Measurements from ENCODE around the gene GATD1. TPM values are rescaled to one million over a fixed set of nuclear protein-coding genes. Genes with fewer than 3 reads are reported as not detected.

Gene GATD1, protein sequence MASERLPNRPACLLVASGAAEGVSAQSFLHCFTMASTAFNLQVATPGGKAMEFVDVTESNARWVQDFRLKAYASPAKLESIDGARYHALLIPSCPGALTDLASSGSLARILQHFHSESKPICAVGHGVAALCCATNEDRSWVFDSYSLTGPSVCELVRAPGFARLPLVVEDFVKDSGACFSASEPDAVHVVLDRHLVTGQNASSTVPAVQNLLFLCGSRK
- total RNA-seq (2022; extraction: Qiagen RNA extraction; ENCODE audit: low read depth): 37.5 to 49.3 TPM (median 45.9 TPM) in 5 replicates

DNA sequence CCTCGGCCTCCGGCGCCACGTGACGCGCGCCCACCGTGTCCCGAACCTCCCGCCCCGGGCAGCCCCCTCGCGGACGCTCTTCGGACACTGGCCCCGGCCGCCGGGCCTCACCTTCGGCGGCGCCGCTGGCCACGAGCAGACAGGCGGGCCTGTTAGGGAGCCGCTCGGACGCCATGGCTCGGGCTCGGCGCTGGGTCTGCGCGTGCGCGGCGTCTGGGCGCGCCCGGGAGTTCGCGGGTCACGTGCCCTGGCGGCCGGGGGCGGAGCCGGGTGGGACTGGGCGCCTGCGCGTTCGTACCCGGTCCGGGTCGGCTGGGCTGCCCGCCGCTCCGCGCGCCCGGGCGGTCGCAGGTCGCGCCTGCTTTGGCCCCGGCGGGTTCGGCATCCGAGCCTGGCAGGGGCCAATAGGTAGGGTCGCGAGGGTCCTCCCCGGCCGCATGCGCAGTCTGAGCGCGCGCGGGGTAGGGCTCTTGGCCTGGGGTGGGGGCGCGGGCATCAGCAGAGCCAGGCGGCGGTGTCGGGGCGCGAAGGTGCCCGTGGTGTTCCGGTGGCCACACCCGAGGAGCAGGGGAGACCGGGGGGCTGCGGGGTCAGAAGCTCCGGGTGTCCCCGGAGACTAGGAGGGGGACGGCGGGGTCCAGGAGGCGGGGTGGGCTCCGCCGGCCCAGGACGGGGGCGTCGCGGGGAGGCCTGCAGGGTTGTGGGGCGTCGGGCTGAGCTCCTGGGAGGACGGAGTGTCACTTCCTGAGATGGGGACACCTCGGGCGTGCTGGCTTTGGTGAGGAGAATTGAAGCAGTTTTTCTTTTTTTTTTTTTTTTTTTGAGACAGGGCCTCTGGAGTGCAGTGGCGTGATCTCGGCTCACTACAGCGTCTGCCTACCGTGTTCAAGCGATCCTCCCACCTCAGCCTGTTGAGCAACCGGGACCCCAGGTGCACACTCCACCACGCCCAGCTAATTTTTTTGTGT lies at the start of gene GATD1:
GATD1 (minus strand) TSS at position 200 of the 968 bp plus-strand sequence; CDS start at position 175, 25 bp downstream.

DNA sequence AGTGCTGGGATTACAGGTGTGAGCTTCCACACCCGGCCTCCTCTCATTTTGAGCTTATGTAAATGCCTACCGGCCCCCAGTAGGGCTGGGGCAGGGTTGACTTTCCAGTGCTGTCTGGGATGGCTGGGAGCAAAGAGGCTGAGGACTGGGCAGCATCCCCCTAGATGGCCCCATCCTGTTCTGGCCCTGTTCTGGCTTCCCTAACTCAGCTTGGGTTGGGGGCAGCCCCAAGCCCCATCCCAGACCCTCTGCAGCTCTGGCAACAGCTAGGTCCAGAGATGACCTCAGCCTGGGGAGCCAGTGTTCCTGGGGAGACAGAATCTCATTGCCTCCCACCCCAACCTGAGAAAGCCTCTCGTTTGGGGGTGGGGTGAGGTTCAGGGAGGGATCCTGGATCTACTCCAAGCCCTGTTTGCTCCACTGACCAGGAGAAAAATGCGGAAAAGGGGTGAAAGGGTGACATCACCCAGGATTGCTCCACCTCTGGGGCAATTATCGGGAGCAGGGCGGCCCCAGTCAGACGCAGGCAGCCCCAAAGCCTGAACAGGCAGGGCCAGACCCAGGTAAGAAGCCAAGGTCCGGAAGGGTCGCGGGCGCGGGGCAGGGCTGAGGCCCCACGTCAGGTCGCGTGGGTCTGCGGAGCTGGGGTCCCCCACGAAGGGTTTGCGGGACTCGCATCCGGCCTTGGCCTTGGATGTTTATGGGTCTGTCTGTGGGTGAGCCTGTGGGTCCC lies 41.3 kb upstream of the GATD1 start, which contains the start of gene PNPLA2:
PNPLA2 (plus strand) TSS at position 519 of the 733 bp plus-strand sequence. CDS start 805 bp downstream, outside the sequence.

DNA sequence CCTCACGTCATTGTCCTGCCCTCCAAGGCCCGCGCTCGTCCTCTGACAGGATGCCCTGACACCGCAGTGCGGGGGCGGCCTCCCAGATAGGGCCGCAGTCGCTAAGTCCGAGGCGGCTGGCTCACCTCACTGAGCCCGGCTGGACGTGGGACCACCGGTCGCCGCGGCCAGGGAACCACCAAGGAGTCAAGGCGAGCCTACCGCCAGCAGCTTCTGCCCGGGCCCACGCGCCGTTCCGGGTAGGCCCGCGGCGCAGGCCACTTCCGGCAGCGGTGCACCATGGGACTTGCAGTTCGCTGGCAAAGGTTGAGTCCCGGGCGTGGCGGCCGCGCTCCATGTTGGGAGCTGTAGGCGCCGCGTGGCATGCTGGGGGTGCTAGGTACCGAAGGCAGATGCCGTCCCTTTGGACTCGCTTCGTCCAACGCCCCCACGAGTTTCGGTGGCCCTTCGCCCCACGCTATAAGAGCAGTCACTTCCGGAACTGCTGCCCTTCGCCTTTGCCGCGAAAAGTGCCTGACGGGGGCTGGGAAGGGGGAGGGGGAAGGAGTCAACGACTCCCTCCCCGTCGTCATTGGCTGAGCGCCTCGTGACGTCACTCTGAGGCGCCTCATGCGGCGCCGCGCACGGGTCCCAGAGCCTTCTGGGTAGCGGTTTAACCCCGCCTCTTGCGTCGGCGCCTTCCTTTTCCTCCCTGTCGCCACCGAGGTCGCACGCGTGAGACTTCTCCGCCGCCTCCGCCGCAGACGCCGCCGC lies 32.2 kb upstream of the GATD1 start, which contains the start of gene RPLP2:
RPLP2 (plus strand) TSS at position 681 of the 753 bp plus-strand sequence. CDS start 268 bp downstream, outside the sequence.

DNA sequence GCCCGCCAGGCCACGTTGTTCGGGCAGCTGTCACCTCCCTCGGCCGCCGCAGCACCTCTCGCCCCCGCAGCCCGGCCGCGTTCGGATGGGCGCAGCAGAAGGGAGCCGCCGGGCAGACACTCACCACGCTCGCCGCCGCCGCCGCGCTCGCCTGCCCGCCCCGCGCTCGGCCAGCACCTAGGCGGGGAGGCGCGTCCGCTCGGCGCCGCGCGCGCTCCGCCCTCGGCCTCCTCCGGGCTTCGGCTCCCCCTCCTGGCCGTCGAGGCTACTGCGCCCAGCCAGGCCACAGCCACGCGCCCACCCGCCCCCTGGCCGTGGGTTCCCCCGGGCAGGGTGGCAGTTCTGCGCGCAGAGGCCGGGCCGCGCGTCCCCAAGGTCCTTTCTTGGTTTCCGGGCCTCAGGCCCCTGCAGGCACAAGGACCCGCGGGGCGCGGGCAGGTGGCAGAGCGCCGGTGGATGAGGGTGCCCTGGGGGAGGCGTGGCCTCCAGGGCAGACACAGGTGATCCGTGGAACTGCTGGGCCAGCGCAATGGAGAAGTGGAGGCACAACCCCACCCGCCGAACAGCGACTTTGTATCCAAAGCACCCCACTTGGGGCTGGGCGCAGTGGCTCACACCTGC lies 20.9 kb upstream of the GATD1 start, which contains the start of gene SLC25A22:
SLC25A22 (minus strand) TSS at position 189 of the 621 bp plus-strand sequence. CDS start 3,275 bp downstream, outside the sequence.

DNA sequence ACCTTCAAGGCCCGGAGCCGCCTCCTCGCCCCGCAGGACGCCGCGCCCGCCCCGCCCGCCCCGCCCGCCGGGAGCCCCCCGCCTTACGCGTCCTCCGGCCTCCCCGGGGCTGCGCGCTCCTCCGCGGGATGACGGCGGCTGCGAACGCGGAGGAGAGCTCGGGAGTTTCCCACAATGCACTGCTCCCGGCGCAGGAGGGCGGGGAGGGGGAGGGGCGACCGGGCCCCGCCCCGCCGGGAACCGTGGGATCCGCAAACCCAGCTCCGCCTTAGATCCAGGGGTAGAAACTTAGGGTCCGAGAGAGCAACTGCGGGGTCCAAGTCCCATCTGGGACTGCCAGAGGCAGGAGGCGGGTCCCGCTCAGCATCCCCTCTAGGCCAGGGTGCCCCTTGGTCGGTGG lies 12.7 kb upstream of the GATD1 start, which contains the start of gene CEND1:
CEND1 (minus strand) TSS at position 148 of the 400 bp plus-strand sequence. CDS start 1,514 bp downstream, outside the sequence.

DNA sequence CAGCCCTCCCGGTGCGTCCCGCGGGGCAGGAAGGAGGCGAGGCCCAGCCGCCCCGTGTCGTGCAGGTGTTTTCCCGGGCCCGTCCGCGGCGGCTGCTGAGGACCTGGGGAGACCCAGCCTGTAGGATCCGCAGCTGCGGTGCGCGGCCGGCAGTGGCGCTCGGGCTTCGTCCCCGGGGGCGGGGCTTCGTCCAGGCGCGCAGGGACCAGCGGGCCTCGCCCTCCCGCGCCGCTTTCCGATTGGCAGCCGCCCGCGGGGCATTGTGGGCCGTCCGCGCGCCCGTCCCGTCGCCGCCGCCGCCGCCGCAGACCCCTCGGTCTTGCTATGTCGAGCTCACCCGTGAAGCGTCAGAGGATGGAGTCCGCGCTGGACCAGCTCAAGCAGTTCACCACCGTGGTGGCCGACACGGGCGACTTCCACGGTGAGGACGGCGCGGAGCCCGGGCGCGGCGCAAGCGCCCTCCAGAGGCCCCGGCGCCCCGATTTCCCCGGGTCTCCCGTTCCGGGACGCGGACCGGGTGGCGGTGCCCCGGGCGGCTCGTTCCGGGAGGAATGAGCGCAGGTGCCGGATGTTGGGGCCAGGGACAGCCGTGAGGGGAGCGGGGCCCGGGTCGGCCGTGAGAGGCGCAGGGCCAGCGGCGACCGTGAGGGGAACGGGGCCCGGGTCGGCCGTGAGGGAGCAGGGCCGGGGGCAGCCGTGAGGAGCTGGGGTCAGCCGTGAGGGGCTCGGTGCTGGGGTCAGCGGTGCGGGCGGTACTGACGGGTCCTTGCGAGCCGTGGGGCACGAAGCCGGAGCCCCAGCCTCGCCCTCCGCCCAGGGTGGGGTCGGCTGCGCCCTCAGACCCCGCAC lies 29.9 kb downstream of the GATD1 start, which contains the start of gene TALDO1:
TALDO1 (plus strand) TSS at position 307 of the 849 bp plus-strand sequence; CDS start at position 325, 18 bp downstream.

Other genes starting within 250 kb of the GATD1 start
- gene HRAS, start 241.9 kb downstream of the GATD1 start, total RNA-seq (2022; extraction: Qiagen RNA extraction; ENCODE audit: low read depth): 108 to 150 TPM (median 128 TPM) in 5 replicates
- gene LRRC56, start 240.0 kb downstream of the GATD1 start, total RNA-seq (2022; extraction: Qiagen RNA extraction; ENCODE audit: low read depth): 0.40 to 0.70 TPM (median 0.55 TPM) in 5 replicates
- gene LMNTD2, start 216.7 kb downstream of the GATD1 start, total RNA-seq (2022; extraction: Qiagen RNA extraction; ENCODE audit: low read depth): 2.1 to 2.9 TPM (median 2.2 TPM) in 5 replicates
- 30.2 to 36.0 TPM (median 31.5 TPM) in 5 replicates for gene RASSF7, start 216.5 kb downstream of the GATD1 start, total RNA-seq (2022; extraction: Qiagen RNA extraction; ENCODE audit: low read depth)
- 28.2 to 38.2 TPM (median 34.3 TPM) in 5 replicates for gene PHRF1, start 201.0 kb downstream of the GATD1 start, total RNA-seq (2022; extraction: Qiagen RNA extraction; ENCODE audit: low read depth)
- gene IRF7, start 161.5 kb downstream of the GATD1 start, total RNA-seq (2022; extraction: Qiagen RNA extraction; ENCODE audit: low read depth): 4.0 to 7.8 TPM (median 6.7 TPM) in 5 replicates
- gene CDHR5, start 152.5 kb downstream of the GATD1 start, total RNA-seq (2022; extraction: Qiagen RNA extraction; ENCODE audit: low read depth): 0.02 to 0.05 TPM in 2 of 5 replicates, not detected in the others
- gene SCT, start 150.3 kb downstream of the GATD1 start, total RNA-seq (2022; extraction: Qiagen RNA extraction; ENCODE audit: low read depth): not detected in 5 replicates
- gene DRD4, start 140.2 kb downstream of the GATD1 start, total RNA-seq (2022; extraction: Qiagen RNA extraction; ENCODE audit: low read depth): 0.17 to 0.43 TPM (median 0.24 TPM) in 5 replicates
- 23.3 to 39.2 TPM (median 31.9 TPM) in 5 replicates for gene DEAF1, start 82.3 kb downstream of the GATD1 start, total RNA-seq (2022; extraction: Qiagen RNA extraction; ENCODE audit: low read depth)
- gene TMEM80, start 81.7 kb downstream of the GATD1 start, total RNA-seq (2022; extraction: Qiagen RNA extraction; ENCODE audit: low read depth): 8.4 to 10.9 TPM (median 9.5 TPM) in 5 replicates
- gene EPS8L2, start 71.3 kb downstream of the GATD1 start, total RNA-seq (2022; extraction: Qiagen RNA extraction; ENCODE audit: low read depth): 71.0 to 121 TPM (median 114 TPM) in 5 replicates
- gene TALDO1, start 30.0 kb downstream of the GATD1 start, total RNA-seq (2022; extraction: Qiagen RNA extraction; ENCODE audit: low read depth): 427 to 504 TPM (median 430 TPM) in 5 replicates
- gene CEND1, start 12.6 kb upstream of the GATD1 start, total RNA-seq (2022; extraction: Qiagen RNA extraction; ENCODE audit: low read depth): 0.81 to 2.3 TPM (median 1.6 TPM) in 5 replicates
- gene SLC25A22, start 20.8 kb upstream of the GATD1 start, total RNA-seq (2022; extraction: Qiagen RNA extraction; ENCODE audit: low read depth): 24.3 to 40.1 TPM (median 33.7 TPM) in 5 replicates
- gene PIDD1, start 27.7 kb upstream of the GATD1 start, total RNA-seq (2022; extraction: Qiagen RNA extraction; ENCODE audit: low read depth): 9.7 to 16.8 TPM (median 13.3 TPM) in 5 replicates
- 1,681 to 2,398 TPM (median 2,293 TPM) in 5 replicates for gene RPLP2, start 32.5 kb upstream of the GATD1 start, total RNA-seq (2022; extraction: Qiagen RNA extraction; ENCODE audit: low read depth)
- 40.4 to 57.7 TPM (median 52.1 TPM) in 5 replicates for gene PNPLA2, start 41.4 kb upstream of the GATD1 start, total RNA-seq (2022; extraction: Qiagen RNA extraction; ENCODE audit: low read depth)
- 3.1 to 4.7 TPM (median 3.6 TPM) in 5 replicates for gene CRACR2B, start 50.4 kb upstream of the GATD1 start, total RNA-seq (2022; extraction: Qiagen RNA extraction; ENCODE audit: low read depth)
- 728 to 834 TPM (median 790 TPM) in 5 replicates for gene CD151, start 55.5 kb upstream of the GATD1 start, total RNA-seq (2022; extraction: Qiagen RNA extraction; ENCODE audit: low read depth)
- gene POLR2L, start 65.0 kb upstream of the GATD1 start, total RNA-seq (2022; extraction: Qiagen RNA extraction; ENCODE audit: low read depth): 546 to 649 TPM (median 614 TPM) in 5 replicates
- 132 to 188 TPM (median 168 TPM) in 5 replicates for gene TSPAN4, start 65.4 kb upstream of the GATD1 start, total RNA-seq (2022; extraction: Qiagen RNA extraction; ENCODE audit: low read depth)
- 74.3 to 81.3 TPM (median 76.0 TPM) in 5 replicates for gene CHID1, start 133.3 kb upstream of the GATD1 start, total RNA-seq (2022; extraction: Qiagen RNA extraction; ENCODE audit: low read depth)
- 28.5 to 41.5 TPM (median 36.3 TPM) in 5 replicates for gene AP2A2, start 148.4 kb upstream of the GATD1 start, total RNA-seq (2022; extraction: Qiagen RNA extraction; ENCODE audit: low read depth)

Data from A549 treated with DMSO at 1 μM for 4 hours (cell line).